ENCODE data around the gene ATF1. TPM values are rescaled to one million over a fixed set of nuclear protein-coding genes. Genes with fewer than 3 reads are reported as not detected.
"Not testable (repeated sequence)": the region's sequence is repeated elsewhere in the genome, so short reads cannot be mapped to it uniquely, and the experiment has no call there.

ATF1 gene
- total RNA-seq, 1 donor from 2014 or later = 30.3 TPM

DNA sequence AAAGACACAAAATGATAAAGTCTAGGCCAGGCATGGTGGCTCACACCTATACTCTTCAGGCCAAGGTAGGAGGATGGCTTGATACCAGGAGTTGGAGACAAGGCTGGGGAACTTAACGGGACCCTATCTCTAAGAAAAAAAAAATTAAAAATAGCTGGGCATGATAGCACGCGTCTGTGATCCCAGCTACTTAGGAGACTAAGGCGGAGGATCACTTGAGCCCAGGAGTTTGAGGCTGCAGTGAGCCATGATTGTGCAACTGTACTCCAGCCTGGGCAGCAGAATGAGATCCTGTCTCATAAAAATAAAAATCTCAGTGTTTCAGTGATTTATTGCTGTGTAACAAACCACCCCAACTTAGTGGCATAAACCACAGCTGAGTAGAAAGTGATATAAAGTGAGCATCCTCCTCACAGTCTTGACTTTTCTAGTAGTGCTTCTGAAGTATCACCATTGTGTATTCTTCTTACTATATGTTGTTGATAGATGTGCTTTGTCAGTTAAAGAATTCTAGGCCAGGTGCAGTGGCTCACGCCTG is 10.6 kb upstream of the ATF1 start:
- DNase-seq = no peak

DNA sequence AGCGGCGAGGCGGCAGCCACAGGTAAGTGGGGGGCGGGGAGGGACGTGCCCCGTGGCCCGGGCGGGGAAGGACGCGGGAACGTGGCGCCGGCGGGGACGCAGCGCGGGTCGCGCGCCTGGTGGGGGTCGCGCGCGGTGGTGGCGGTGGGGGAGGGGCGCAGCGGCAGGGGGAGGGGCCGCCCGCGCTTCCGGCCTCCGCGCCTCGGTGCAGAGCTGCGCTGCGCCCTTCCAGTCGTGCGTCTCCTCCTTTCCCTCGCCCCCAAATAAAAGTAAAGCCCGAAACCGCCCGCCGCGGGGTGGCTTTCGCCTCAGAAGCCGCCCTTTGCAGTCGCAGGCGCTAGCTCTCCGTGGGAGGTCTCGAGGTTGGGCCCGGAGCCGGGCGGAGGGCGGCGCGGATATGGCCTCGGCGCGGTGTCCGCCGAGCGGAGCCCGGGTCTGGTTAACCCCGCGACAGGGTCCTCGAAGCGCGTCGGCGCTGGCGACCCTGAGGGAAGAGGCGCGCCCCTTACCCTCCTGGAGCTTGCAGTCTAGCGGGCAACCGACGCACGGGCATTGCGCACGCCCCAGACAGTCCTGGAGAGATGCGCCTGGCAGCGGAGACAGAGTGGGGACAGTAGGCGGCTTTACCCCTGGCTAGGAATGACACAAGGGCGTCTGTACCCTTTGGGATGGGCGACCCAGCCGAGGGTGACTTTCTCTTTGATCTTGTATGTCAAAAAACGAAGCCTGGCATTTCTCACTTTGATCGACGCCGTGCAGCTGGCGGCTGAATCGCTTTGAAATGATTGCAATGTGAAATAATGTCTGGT is 589 bp downstream of the ATF1 start:
- DNase-seq = peak; percentile 36

DNA sequence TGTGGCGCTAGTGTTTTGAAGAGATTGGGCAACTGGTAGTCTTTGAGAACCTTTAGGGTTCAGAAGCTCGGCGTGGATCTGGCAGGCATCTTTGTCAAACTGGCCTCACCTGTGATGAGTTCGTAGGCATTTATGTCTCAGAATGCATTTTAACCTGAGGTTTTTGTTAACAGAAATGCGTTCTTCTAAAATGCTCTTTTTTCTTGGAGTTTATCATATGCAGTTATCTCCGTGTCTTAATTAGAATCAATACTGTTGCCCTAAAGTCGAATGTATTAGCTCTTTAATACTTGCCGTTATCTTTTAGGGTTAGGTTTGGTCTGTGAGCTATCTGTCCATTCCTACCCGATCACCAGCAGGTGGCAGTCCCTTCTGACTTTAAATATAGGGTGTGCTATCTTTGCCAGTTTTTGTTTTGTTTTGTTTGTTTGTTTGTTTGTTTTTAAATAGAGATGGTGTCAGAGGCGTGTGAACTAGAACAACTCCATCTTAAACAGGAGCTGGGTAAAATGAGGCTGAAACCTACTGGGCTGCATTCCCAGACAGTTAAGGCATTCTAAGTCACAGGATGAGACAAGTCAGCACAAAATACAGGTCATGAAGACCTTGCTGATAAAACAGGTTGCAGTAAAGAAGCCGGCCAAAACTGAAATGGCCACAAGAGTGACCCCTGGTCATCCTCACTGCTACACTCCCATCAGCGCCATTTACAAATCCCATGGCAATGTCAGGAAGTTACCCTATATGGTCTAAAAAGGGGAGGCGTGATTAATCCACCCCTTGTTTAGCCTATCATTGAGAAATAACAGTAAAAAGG is 1.4 kb downstream of the ATF1 start:
- peak; percentile 10 for DNase-seq

DNA sequence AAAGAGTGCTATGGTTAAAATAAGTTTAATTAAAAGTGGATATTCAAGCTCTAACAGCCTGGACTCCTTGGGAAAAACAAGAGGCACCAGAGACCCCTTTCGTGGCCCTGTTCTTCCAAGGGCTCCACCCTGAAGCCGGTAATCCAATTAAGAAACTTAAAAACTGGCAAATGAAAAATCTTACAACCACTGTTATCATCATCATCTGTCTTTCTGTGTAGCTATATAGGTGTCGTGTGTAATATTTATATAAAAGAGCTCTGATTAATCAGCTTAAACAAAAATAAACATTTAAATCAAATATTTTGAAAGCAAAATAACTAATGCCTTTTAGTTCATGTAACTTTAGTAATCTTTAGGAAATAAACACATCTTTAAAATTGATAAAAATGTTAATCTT is 4.5 kb downstream of the ATF1 start:
- no peak for DNase-seq

DNA sequence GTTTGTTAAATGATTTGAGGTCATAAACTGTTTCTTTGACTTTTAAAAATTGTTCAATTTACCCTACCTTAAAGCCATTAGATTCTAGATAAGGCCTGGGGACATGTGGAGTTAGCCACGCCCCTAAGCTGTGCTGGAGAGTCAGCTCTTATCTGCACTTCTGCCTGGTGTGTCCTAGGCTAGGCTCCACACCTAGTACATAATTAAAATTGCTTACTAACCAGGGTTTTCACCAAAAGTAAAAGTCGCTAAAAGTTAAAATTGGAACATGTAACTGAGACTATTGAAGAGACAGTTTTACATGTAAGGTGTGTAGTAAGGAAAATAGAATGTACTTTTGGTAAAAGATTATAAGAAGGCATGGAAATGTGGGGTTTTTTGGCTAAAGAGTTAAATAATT is 4.9 kb downstream of the ATF1 start:
- not testable (repeated sequence) for DNase-seq

DNA sequence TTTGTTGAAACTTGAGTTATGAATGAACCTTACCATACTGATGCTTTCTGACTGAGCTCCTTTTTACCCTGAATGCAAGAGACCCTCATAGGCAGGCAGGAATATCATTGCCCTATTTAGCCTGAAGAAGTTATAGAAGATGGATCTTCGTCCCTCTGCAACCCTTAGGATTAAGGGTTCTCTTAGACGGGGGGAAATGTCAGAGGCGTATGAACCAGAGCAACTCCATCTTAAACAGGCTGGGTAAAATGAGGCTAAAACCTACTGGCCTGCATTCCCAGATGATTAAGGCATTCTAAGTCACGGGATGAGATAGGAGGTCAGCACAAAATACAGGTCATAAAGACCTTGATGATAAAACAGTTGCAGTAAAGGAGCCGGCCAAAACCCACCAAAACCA is 7.5 kb downstream of the ATF1 start:
- DNase-seq = no peak

DNA sequence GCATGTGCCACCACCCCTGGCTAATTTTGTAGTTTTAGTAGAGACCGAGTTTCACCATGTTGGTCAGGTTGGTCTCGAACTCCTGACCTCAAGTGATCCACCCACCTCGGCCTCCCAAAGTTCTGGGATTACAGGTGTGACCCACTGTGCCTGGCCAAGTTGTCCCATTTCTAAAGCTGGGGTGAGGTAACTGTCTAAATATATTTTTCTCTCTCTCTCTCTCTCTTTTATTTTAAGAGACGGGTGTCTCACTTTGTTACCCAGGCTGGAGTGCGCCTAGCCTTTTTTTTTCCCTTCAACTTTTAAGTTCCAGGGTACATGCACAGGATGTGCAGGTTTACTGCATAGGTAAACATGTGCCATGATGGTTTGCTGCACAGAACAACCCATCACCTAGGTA is 8.6 kb downstream of the ATF1 start:
- no peak for DNase-seq

DNA sequence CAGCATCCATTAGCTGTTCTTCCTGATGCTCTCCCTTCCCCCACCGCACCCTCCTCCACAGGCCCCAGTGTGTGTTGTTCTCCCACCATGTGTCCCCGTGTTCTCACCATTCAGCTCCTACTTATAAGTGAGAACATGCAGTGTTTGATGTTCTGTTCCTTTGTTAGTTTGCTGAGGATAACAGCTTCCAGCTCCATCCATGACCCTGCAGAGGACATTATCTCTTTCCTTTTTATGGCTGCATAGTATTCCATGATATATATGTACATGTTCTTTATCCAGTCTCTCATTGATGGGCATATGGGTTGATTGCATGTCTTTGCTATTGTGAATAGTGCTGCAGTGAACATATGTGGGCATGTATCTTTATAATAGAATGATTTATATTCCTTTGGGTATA is 9.0 kb downstream of the ATF1 start:
- DNase-seq = no peak

DNA sequence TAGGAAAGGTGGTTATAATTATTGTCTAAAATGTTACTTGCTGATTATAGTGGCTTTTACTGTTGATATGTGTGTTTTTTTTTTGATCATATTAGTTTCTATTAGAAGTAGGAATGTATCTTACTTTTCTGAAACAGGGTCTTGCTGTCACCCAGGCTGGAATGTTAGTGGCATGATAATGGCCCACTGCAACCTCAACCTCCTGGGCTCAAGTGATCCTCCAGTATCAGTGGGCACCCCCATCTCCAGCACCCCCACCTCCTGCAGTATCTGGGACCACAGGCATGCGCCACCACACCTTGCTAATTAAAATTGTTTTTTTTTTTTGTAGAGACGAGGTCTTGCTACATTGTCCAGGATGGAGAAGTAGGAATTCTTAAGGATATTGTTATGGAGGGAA is 11.3 kb downstream of the ATF1 start:
- DNase-seq = no peak

DNA sequence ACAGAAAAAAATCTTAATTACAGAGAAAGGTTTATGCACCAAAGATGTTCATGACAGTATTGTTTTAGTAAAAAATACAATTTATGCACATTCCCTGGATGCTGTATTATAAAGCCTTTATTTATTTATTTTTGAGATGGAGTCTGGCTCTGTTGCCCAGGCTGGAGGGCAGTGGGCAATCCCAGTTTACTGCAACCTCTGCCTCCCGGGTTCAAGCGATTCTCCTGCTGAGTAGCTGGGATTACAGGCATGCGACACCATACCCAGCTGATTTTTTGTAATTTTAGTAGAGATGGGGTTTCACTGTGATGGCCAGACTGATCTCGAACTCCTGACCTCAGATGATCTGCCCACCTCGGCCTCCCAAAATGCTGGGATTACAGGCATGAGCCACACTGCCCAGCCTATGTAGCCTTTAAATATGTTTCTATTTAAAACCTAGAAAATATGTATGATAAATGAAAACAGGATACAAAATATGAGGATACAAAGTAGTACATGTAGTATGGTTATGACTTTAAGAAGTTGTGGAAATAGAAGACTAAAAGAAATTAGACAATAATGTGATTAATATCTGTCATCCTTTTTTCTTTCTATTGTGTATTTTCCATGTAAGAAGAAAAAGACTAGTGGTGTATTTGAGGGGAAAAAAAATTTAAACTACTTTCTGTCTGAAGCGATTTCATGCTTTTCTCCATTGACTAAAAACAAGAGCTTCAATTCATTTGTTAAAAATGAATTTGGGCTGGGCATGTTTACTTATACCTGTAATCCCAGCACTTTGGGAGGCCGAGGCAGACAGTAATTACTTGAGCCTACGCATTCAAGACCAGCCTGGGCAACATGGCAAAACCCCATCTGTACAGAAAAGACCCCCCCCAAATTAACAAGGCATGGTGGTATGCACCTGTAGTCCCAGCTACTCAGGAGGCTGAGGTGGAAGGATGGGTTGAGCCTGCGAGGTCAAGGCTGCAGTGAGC is 13.1 kb downstream of the ATF1 start:
- DNase-seq = no peak

DNA sequence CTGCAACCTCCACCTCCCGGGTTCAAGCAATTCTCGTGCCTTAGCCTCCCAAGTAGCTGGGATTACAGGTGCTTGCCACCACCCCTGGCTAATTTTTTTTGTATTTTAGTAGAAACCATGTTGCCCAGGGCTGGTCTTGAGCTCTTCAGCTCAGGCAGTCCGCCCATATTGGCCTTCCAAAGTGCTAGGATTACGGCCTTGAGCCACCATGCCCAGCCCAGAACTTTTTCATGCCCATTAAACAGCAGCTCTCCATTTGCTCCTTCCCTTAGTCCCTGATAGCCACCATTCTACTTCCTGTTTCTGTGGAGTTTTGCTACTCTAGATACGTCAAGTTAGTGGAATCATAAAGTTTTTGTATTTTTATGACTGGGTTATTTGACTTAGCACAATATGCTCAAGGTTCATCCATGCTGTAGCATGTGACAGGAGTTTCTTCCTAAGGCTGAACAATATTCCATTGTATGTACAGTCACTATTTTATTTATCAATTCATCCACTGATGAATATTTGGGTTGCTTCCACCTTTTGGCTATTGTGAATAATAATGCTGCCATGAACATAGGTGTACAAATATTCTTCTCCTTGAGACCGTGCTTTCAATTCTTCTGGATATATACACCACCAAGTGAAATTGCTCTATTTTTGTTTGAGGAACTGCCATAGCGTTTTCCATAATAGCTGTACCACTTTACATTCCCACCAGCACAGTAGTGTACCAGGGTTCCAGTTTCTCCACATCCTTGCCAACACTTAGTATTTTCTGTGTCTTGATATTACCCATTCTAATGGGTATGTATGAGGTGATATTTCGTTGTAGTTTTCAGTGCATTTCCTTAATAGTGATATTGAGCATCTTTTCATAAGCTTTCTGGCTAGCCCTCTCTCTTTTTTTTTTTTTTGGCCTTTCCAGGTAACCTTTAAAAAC is 15.0 kb downstream of the ATF1 start:
- no peak for DNase-seq

DNA sequence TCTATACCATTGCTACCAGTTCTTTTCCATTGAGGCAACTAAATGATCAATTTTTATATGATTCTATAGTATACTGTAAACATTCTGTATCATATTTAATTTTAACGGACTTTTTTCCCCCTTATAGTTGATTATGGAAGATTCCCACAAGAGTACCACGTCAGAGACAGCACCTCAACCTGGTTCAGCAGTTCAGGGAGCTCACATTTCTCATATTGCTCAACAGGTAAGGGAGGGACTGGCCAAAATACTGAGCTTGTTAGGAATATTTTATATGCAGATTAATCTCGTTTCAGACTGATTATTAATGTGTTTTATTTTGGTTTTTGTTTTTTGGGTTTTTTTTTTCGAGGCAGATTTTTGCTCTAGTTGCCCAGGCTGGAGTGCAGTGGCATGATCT is 16.1 kb downstream of the ATF1 start:
- no peak for DNase-seq

DNA sequence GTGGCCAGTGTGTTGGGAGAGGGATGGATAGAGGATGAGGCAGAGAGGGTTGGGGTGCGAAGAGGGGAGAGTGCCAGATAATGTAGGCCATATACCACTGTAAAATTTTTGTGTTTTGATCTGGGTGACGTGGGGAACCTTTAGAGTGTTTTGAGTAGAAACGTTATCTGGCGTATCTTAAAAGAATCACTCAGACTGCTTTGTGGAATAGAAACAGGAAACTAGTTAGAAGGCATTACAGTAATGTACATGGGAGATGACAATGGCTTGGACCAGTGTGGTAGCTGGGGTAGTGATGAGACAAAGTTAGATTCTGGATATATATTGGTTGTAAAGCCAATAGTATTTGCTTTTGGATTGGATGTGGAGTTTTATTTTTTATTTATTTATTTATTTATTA is 20.6 kb downstream of the ATF1 start:
- DNase-seq = no peak

DNA sequence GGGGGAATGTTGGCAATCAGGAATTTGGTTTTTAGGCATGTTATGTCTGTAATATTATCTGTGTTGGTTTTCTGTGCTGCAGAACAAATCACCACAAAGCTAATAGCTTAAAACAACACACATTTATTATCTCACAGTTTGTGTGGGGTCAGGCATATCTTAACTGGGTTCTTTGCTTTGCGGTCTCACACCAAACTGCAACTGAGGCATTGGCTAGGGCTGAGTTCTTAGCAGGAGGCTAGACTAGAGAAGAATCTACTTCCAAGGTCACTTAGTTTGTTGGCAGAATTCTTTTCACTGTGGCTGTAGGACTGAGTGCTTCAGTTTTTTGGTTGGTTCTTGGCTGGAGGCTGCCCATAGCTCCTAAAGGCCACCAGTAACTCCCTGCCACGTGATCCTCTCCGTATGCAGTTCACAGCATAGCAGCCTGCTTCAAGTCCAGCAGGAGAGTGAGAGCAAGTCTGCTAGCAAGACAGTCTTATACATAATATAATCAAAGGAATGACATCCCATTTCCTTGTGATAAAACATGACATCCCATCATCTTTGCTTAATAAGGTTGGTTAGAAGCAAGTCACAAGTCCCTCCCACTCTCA is 21.6 kb downstream of the ATF1 start:
- DNase-seq = no peak

DNA sequence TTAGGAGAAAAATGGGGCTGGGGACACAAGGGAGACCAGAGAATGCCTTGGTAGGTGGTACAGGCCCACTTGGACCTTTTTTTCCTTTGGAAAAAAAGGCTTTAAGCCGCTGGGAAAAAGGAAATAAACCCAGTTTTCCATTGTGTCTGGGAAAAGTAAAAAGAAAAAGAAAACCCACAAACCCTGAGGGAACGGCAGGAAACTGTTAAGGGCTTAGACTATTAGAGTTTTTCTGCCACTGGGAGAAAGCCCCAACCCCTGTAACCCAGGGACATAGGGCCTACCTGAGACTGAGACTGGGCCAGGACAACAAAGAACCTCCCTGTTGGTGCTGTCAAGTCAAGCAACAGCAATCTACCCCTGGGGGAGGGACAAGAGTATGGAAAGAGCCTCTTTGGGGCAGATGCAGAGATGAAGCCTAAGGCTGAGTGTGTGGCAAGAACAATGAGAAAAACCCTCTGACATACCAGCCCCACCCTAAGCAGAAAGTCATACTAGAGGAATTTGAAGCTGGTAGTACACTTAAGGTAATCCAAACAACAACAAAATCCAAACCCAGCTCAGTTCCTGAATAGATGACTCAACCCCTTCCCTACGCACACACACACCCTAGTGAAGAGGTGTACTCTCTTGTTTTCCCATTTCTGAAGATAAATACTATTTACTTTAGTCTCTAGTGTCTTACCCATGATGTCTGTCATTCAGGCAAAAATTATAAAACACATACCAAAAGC is 22.8 kb downstream of the ATF1 start:
- no peak for DNase-seq

DNA sequence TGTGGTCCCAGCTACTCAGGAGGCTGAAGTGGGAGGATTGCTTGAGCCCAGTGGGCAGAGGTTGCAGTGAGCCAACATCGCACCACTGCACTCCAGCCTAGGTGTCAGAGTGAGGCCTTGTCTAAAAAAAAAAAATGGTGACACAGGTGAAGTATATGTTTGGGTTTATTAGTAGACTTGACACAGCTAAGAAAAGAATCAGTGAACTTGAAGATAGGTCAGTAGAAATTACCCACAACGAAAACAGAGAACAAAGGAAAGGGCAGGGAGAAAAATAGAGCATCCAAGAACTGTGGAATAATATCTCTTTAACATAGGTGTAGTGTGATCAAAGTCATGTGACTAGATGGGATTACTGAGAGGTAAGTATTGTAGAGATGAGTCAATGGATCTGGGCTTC is 23.7 kb downstream of the ATF1 start:
- no peak for DNase-seq

DNA sequence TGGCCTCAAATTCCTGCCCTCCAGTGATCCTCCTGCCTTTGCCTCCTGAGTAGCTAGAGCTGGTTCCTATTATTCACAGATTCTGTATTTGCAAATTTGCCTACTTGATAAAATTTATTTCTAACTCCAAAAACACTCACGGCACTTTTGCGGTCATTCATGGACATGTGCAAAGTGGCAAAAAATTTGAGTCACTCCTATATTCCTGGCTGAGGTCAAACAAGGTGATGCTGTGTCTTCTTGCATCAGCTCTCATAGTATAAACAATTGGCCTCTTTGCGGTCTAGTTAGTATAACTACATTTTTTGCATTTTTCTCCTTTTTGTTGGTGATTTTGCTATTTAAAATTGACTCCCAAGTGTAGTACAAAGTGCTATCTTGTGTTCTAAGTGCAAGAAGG is 24.7 kb downstream of the ATF1 start:
- no peak for DNase-seq

DNA sequence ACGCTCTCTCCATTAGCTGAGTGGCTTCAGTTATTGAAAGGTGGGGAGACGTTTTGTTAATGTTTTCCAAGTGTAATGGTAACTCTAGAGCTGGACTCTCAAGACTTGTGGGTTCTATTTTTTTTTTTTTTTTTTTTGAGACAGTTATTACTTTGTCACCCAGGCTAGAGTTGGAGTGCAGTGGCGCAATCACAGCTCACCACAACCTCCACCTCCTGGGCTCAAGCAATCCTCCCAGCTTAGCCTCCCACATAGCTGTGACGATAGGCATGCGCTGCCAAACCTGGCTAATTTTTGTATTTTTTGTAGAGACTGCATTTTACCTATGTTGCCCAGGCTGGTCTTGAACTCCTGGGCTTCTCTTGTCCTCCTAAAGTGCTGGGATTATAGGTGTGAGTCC is 26.2 kb downstream of the ATF1 start:
- DNase-seq = no peak

DNA sequence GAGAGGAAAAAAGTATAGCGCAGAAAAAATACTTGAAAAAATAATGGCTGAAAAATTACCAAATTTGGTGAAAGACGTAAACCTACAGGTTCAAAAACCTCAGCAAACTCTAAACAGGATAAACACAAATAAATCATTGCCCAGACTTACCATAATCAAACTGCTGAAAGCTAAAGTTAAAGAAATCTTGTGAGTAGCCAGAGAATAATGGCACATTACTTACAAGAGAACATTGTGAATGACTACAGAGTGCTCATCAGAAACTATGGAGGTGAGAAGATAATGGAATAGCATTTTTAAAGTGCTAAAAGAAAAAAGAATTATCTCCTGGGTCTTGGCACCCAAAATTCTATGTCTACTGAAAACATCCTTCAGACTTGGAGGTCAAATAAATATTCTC is 36.0 kb downstream of the ATF1 start:
- no peak for DNase-seq
